ENCODE results near the gene CD93.

DNA sequence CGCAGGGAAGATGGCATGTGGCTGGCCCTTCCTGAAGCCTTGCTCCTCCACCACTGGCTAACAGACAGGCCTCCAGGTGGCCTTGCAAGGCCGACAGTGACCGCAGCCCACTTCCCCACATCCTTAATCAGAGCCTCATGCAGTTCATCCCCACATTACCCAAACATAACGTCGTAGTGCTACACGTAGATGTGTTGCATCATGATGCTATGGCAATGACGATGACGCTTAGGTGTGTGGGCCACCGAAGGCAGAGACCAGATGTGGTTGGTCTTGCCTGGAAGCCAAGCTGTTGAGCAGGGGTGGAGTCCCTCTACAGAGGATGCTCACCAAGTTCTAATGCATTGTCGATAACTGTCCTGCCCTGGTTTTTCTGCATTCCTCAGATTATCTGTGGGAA, 5.6 kb downstream of the CD93 start:
- TF ChIP-seq TAF1 (IDR thresholded peaks at IDR 0.05; ENCODE audit: low read depth, low read length) (no peak), POLR2A (IDR thresholded peaks at IDR 0.05; ENCODE audit: low read depth, low read length) (no peak), POLR2AphosphoS5 (IDR thresholded peaks at IDR 0.05; ENCODE audit: low read depth, low read length) (no peak), POU2F2 (IDR thresholded peaks at IDR 0.05; ENCODE audit: low read depth, low read length) (no peak)
